Endothelial cell of umbilical vein (primary cell): ENCODE measurements around the gene DTX4. TPM values are rescaled to one million over a fixed set of nuclear protein-coding genes. Genes with fewer than 3 reads are reported as not detected.

ENCODE experiments used
- BruUV-seq: library from RNA; stranded (reverse); fragments of 400-500 nt; replicated peaks from 2 replicates; lab custom pipeline; 2021; lab: Mats Ljungman, UMichigan
- CTCF ChIA-PET: fragments of 300-600, 350-600 bp; sonication (Branson Sonifier 250); formaldehyde crosslinking; loops from one replicate; lab custom pipeline; 2021; ENCODE audit warnings: antibody characterized with exemption, inconsistent platforms; lab: Charles Lee
- POLR2A ChIA-PET: fragments of 300-600, 350-600 bp; sonication (Branson Sonifier 250); formaldehyde crosslinking; loops from one replicate; lab custom pipeline; 2021; ENCODE audit warnings: antibody characterized with exemption, inconsistent platforms; lab: Charles Lee
- DNase-seq: peaks from one replicate; pipeline ENCODE4 v3.0.0-alpha.2; 2011; ENCODE audit warnings: low read depth, low spot score
- FAIRE-seq: peaks from 2 replicates; lab custom pipeline; 2011; peaks lifted over from hg19 to GRCh38; lab: Jason Lieb, UNC
- H2AFZ ChIP-seq: 2 replicates; pipeline ENCODE4 v1.6.0; 2012; ENCODE audit warnings: low read depth, low read length, control low read depth, inconsistent platforms
- H3K27ac ChIP-seq: 2 replicates; pipeline ENCODE4 v1.5.1; 2011; ENCODE audit warnings: low read depth, mild to moderate bottlenecking, control low read depth, low read length, moderate library complexity; ENCODE audit not compliant: insufficient read depth
- H3K27me3 ChIP-seq, 2 experiments: 2 replicates each; pipeline versions ENCODE4 v1.6.0 to v1.6.1; 2011; ENCODE audit warnings: low read length in 2 of 2, mixed read lengths in 1 of 2; ENCODE audit not compliant: control insufficient read depth in 2 of 2, insufficient read depth in 2 of 2
- H3K36me3 ChIP-seq, 2 experiments: 2 replicates in 1 of 2; 3 replicates in 1 of 2; pipeline ENCODE4 v1.5.1; 2011; ENCODE audit warnings: low read length in 2 of 2, mild to moderate bottlenecking in 1 of 2, moderate library complexity in 1 of 2; ENCODE audit not compliant: control insufficient read depth in 2 of 2, insufficient read depth in 2 of 2; ENCODE audit errors: extremely low read depth in 1 of 2
- H3K4me1 ChIP-seq: 3 replicates; pipeline ENCODE4 v1.5.1; 2011; ENCODE audit warnings: mild to moderate bottlenecking, low read length; ENCODE audit not compliant: control insufficient read depth, insufficient read depth; ENCODE audit errors: extremely low read depth
- H3K4me2 ChIP-seq: 2 replicates; pipeline ENCODE4 v1.6.1; 2011; ENCODE audit warnings: low read length, control low read depth, mixed read lengths; ENCODE audit not compliant: insufficient read depth
- H3K4me3 ChIP-seq, 3 experiments: fragments of 200-600 bp in 1 of 3; sonication (generic), shearing (Covaris generic) in 1 of 3; replicated peaks in 1 of 3; 2 replicates each; pipeline ENCODE4 v1.5.1; 2011 to 2016; ENCODE audit warnings: control low read depth in 3 of 3, low read length in 3 of 3, mild to moderate bottlenecking in 2 of 3, inconsistent platforms in 1 of 3, low read depth in 1 of 3, moderate library complexity in 1 of 3; ENCODE audit not compliant: insufficient read depth in 1 of 3
- H3K79me2 ChIP-seq: 2 replicates; pipeline ENCODE4 v1.6.0; 2012; ENCODE audit warnings: low read length, inconsistent platforms; ENCODE audit not compliant: control insufficient read depth, insufficient read depth
- H3K9ac ChIP-seq: replicated peaks from 2 replicates; pipeline ENCODE3; 2011; ENCODE audit warnings: low read length, control low read depth; ENCODE audit not compliant: insufficient read depth; ENCODE audit errors: extremely low read depth
- H3K9me1 ChIP-seq: replicated peaks from 3 replicates; pipeline ENCODE4 v1.6.0; 2011; ENCODE audit warnings: mild to moderate bottlenecking, low read length; ENCODE audit not compliant: control insufficient read depth, insufficient read depth; ENCODE audit errors: extremely low read depth
- H3K9me3 ChIP-seq: replicated peaks from 2 replicates; pipeline ENCODE4 v1.5.1; 2012; ENCODE audit warnings: low read length, inconsistent platforms; ENCODE audit not compliant: control insufficient read depth, insufficient read depth
- H4K20me1 ChIP-seq: replicated peaks from 2 replicates; pipeline ENCODE3; 2011; ENCODE audit warnings: mild to moderate bottlenecking, low read length; ENCODE audit not compliant: control insufficient read depth, insufficient read depth; ENCODE audit errors: extremely low read depth
- CTCF ChIP-seq, 2 donors: IDR thresholded peaks; 1 replicate in 1 of 2; 2 replicates in 1 of 2; pipeline ENCODE4 v1.5.1; 2011; ENCODE audit warnings: low read length in 2 of 2, mild to moderate bottlenecking in 2 of 2, moderate library complexity in 2 of 2, control low read depth in 1 of 2, inconsistent platforms in 1 of 2, low read depth in 1 of 2; ENCODE audit not compliant: insufficient read depth in 1 of 2; ENCODE audit errors: extremely low read depth in 1 of 2
- EZH2 ChIP-seq: IDR thresholded peaks from 2 replicates; pipeline ENCODE4 v1.6.1; 2012; ENCODE audit warnings: borderline replicate concordance, low read depth, mild to moderate bottlenecking, moderate library complexity, low read length, inconsistent platforms; ENCODE audit not compliant: severe bottlenecking
- FOS ChIP-seq: IDR thresholded peaks from 2 replicates; pipeline ENCODE4 v1.6.1; 2011; ENCODE audit warnings: mild to moderate bottlenecking, low read length, moderate library complexity, borderline replicate concordance; ENCODE audit not compliant: insufficient read depth
- GATA2 ChIP-seq: IDR thresholded peaks from 2 replicates; pipeline ENCODE4 v1.7.0; 2011; ENCODE audit warnings: low read depth, mild to moderate bottlenecking, moderate library complexity, mixed read lengths, low read length; ENCODE audit not compliant: insufficient read length, insufficient read depth
- JUN ChIP-seq: IDR thresholded peaks from 2 replicates; pipeline ENCODE4 v1.6.1; 2011; ENCODE audit warnings: borderline replicate concordance, low read depth; ENCODE audit not compliant: insufficient read length, insufficient read depth
- MAX ChIP-seq: IDR thresholded peaks from 2 replicates; pipeline ENCODE4 v1.6.1; 2011; ENCODE audit not compliant: insufficient read depth, insufficient read length
- dilution Hi-C: fragments of 300-500 bp; cut with MboI; formaldehyde crosslinking; loops from one replicate; pipeline ENCODE4 v1.15.0; 2019; ENCODE audit warnings: low sequenced_read_pairs; ENCODE audit not compliant: extremely low pct_ligation_motif_present
- intact Hi-C: fragments of 100-400 bp; cut with micrococcal nuclease; formaldehyde crosslinking; loops from one replicate; pipeline ENCODE4 v1.10.0; 2022
- polyA plus RNA-seq, 4 experiments: library from polyadenylated mRNA; depleted of rRNA in 3 of 4; stranded (reverse) in 3 of 4; unstranded in 1 of 4; fragments of >200 nt; gene quantifications; 2 replicates each; pipeline versions ENCODE4 v1.2.1 to v1.2.3, GENCODE V29; 2011 to 2012; ENCODE audit warnings: missing spikeins in 1 of 4
- total RNA-seq: library from RNA; stranded (reverse); gene quantifications from 2 replicates; pipeline ENCODE4 v1.2.3, GENCODE V29; 2021

The DTX4 gene
- total and polyA plus RNA-seq, 2 donors (not counting 3 experiments of a cell fraction or from before 2014, with no cell fraction given) = 0.08 to 0.91 TPM

GRCh38 chr11:59174664-59175033 lies 2.7 kb downstream of the DTX4 start:
- dilution Hi-C loops = no loop called here
- no peak for TF ChIP-seq EZH2
- TF ChIP-seq CTCF (IDR thresholded peaks at IDR 0.05; ENCODE audit: extremely low read depth in 1 of 2, insufficient read depth in 1 of 2, low read depth in 1 of 2, low read length in 2 of 2) = no peak
- no peak for TF ChIP-seq MAX
- Histone ChIP-seq H4K20me1 (no peaks in the 10 kb centered on the region), H3K9ac (no peak overlapping the region), H3K27me3 (peaks cover 37 to 44% of the 10 kb centered on the region in 2 experiments), H3K27ac (no peak overlapping the region), H3K4me3 (no peak overlapping the region), H3K36me3 (no peaks in the 10 kb centered on the region), H2AFZ (no peak overlapping the region), H3K4me1 (peaks cover 8% of the 10 kb centered on the region), H3K9me3 (no peaks in the 10 kb centered on the region), H3K9me1 (no peaks in the 10 kb centered on the region), H3K4me2 (no peak overlapping the region), H3K79me2 (no peaks in the 10 kb centered on the region)
- no peak for DNase-seq
- CTCF ChIA-PET = interaction anchor here (1.0 to 2.7 kb wide), 4 partner anchors 10 to 267 kb away, joined by 3 to 21 read pairs (median 4); no protein-coding TSS in a partner anchor
- no TSS peak for BruUV-seq
- FAIRE-seq = no peak
- intact Hi-C loops = no loop called here
- POLR2A ChIA-PET = no interaction called here

DNA sequence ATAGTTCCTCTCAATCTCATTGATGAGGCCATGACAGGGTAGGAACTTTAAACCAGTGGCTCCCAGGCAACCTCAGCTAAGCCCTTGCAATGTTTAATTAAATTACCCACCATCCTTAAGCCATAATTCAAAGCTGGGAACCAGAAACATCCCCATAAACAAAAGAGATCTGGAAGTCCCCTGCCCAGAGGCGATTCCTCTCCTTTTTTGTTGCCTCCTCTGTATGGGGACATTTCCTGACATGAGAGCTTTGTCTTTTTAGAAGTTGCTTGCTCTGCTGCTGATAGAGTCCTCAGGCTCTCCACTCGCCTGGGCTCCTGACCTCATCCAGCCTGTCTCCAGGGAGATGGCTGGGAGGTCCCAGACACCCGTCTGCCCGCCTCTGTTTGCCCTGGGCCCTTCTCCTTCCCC lies 3.2 kb downstream of the DTX4 start:
- BruUV-seq = no TSS peak
- H3K27ac ChIP-seq = no peak overlapping the region
- no peak overlapping the region for H3K4me2 ChIP-seq
- no peaks in the 10 kb centered on the region for H3K9me1 ChIP-seq
- intact Hi-C loops (no loop called here), dilution Hi-C loops (no loop called here)
- H3K9me3 ChIP-seq = no peaks in the 10 kb centered on the region
- no peak overlapping the region for H2AFZ ChIP-seq
- ChIA-PET CTCF (interaction anchor here (1.0 to 2.7 kb wide), 4 partner anchors 10 to 268 kb away, joined by 3 to 21 read pairs (median 5); no protein-coding TSS in a partner anchor), POLR2A (no interaction called here)
- no peak for DNase-seq
- no peak overlapping the region for H3K9ac ChIP-seq
- H3K27me3 ChIP-seq = peaks cover 32 to 41% of the 10 kb centered on the region in 2 experiments
- no peaks in the 10 kb centered on the region for H3K79me2 ChIP-seq
- H3K4me1 ChIP-seq = peaks cover 8% of the 10 kb centered on the region
- no peak overlapping the region for H3K4me3 ChIP-seq
- FAIRE-seq = no peak
- TF ChIP-seq MAX (no peak), FOS (no peak), GATA2 (no peak), JUN (no peak), EZH2 (no peak)
- no peaks in the 10 kb centered on the region for H3K36me3 ChIP-seq
- no peaks in the 10 kb centered on the region for H4K20me1 ChIP-seq
